HG03039 (cell line): ENCODE data around the gene CCDC91.
A peak's percentile ranks its signal among the peaks of the same experiment; 100 is the strongest.
"Not testable (repeated sequence)": the region's sequence is repeated elsewhere in the genome, so short reads cannot be mapped to it uniquely, and the experiment has no call there.

Experiments
- ATAC-seq: cut with Tn5 transposase; IDR thresholded peaks from one replicate; pipeline ENCODE4 v1.9.1; 2021; ENCODE audit warnings: mild to moderate bottlenecking, moderate library complexity; ENCODE audit not compliant: unreplicated experiment

Gene CCDC91

GRCh38 chr12:28443337-28443736 lies 253.1 kb downstream of the CCDC91 start:
- ATAC-seq = no peak

GRCh38 chr12:28446031-28446430 lies 255.8 kb downstream of the CCDC91 start:
- ATAC-seq = no peak

- ATAC-seq = no peak
Observed at GRCh38 chr12:28453686-28454085, 263.4 kb downstream of the CCDC91 start.

- ATAC-seq = no peak
Observed at GRCh38 chr12:28456934-28457710, 266.9 kb downstream of the CCDC91 start.

GRCh38 chr12:28457785-28458184 lies 267.5 kb downstream of the CCDC91 start:
- ATAC-seq = no peak

- no peak for ATAC-seq
Observed at GRCh38 chr12:28459481-28459880, 269.2 kb downstream of the CCDC91 start.

- peak; percentile 47 for ATAC-seq
Observed at GRCh38 chr12:28460420-28461130, 270.3 kb downstream of the CCDC91 start.

GRCh38 chr12:28463396-28463795 lies 273.1 kb downstream of the CCDC91 start:
- no peak for ATAC-seq

- ATAC-seq = not testable (repeated sequence)
Observed at GRCh38 chr12:28471762-28472161, 281.5 kb downstream of the CCDC91 start.

- not testable (repeated sequence) for ATAC-seq
Observed at GRCh38 chr12:28476206-28476605, 285.9 kb downstream of the CCDC91 start.

GRCh38 chr12:28479097-28479496 lies 288.8 kb downstream of the CCDC91 start:
- ATAC-seq = not testable (repeated sequence)

GRCh38 chr12:28479683-28480082 lies 289.4 kb downstream of the CCDC91 start:
- no peak for ATAC-seq

GRCh38 chr12:28484156-28484555 lies 293.9 kb downstream of the CCDC91 start:
- no peak for ATAC-seq

- ATAC-seq = no peak
Observed at GRCh38 chr12:28486521-28486920, 296.3 kb downstream of the CCDC91 start.

- ATAC-seq = no peak
Observed at GRCh38 chr12:28489246-28489645, 299.0 kb downstream of the CCDC91 start.

GRCh38 chr12:28497889-28498411 lies 307.7 kb downstream of the CCDC91 start:
- peak; percentile 97 for ATAC-seq

GRCh38 chr12:28498850-28499249 lies 308.6 kb downstream of the CCDC91 start:
- no peak for ATAC-seq

GRCh38 chr12:28500373-28501024 lies 310.2 kb downstream of the CCDC91 start:
- ATAC-seq = no peak

GRCh38 chr12:28506271-28506670 lies 316.0 kb downstream of the CCDC91 start:
- no peak for ATAC-seq

GRCh38 chr12:28507033-28507432 lies 316.8 kb downstream of the CCDC91 start:
- ATAC-seq = no peak

GRCh38 chr12:28507867-28508266 lies 317.6 kb downstream of the CCDC91 start:
- ATAC-seq = no peak
